ENCODE data around the gene GPD2.

- TF ChIP-seq, protein P1, sequence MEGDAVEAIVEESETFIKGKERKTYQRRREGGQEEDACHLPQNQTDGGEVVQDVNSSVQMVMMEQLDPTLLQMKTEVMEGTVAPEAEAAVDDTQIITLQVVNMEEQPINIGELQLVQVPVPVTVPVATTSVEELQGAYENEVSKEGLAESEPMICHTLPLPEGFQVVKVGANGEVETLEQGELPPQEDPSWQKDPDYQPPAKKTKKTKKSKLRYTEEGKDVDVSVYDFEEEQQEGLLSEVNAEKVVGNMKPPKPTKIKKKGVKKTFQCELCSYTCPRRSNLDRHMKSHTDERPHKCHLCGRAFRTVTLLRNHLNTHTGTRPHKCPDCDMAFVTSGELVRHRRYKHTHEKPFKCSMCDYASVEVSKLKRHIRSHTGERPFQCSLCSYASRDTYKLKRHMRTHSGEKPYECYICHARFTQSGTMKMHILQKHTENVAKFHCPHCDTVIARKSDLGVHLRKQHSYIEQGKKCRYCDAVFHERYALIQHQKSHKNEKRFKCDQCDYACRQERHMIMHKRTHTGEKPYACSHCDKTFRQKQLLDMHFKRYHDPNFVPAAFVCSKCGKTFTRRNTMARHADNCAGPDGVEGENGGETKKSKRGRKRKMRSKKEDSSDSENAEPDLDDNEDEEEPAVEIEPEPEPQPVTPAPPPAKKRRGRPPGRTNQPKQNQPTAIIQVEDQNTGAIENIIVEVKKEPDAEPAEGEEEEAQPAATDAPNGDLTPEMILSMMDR (IDR thresholded peaks at IDR 0.05; ENCODE audit: borderline replicate concordance, extremely low read depth, low read length, poor library complexity, severe bottlenecking) = no peak
- TF ChIP-seq EZH2 (IDR thresholded peaks at IDR 0.05; ENCODE audit: borderline replicate concordance, low read depth, low read length, severe bottlenecking) = no peak
Measured at GRCh38 chr2:156592809-156593593, 156.8 kb downstream of the GPD2 start.

Measured in DND-41 (cell line).